Liver (tissue), 3 donors: ENCODE data around the gene USP37.

ENCODE experiments used
- ATF3 ChIP-seq: IDR thresholded peaks from 2 replicates; pipeline ENCODE4 v1.6.1; 2016; ENCODE audit warnings: antibody characterized with exemption
- CTCF ChIP-seq: fragments of 150-350 bp; IDR thresholded peaks from 2 replicates; pipeline ENCODE4 v1.5.1; 2017; ENCODE audit warnings: improper control_type of control experiment, low read depth, low read length; ENCODE audit not compliant: missing input control
- EGR1 ChIP-seq, 2 donors: IDR thresholded peaks; 2 replicates each; pipeline ENCODE4 v1.6.1; 2016 to 2018; ENCODE audit warnings: antibody characterized with exemption in 2 of 2, low read depth in 2 of 2
- FOXA1 ChIP-seq: IDR thresholded peaks from 2 replicates; pipeline ENCODE4 v1.6.1; 2016; ENCODE audit warnings: antibody characterized with exemption
- RAD21 ChIP-seq, 2 donors: IDR thresholded peaks; 2 replicates each; pipeline ENCODE4 v1.6.1; 2016; ENCODE audit warnings: antibody characterized with exemption in 2 of 2, mild to moderate bottlenecking in 2 of 2
- RXRA ChIP-seq, 2 donors: IDR thresholded peaks; 2 replicates each; pipeline ENCODE4 v1.6.1; 2017 to 2018; ENCODE audit warnings: antibody characterized with exemption in 2 of 2, mild to moderate bottlenecking in 1 of 2
- SP1 ChIP-seq: IDR thresholded peaks from 2 replicates; pipeline ENCODE4 v1.6.1; 2018; ENCODE audit warnings: antibody characterized with exemption, mild to moderate bottlenecking
- TAF1 ChIP-seq: conservative IDR thresholded peaks from 2 replicates; pipeline ENCODE4 v1.6.1; 2016; ENCODE audit warnings: antibody characterized with exemption, mild to moderate bottlenecking
- YY1 ChIP-seq: IDR thresholded peaks from 2 replicates; pipeline ENCODE4 v1.6.1; 2016; ENCODE audit warnings: antibody characterized with exemption, mild to moderate bottlenecking
- donor health status: healthy.
- donor health status: healthy.

GRCh38 chr2:218419630-218420216 is 148.4 kb downstream of the USP37 start:
- no peak for TF ChIP-seq ATF3
- TF ChIP-seq SP1: no peak
- no peak for TF ChIP-seq CTCF
- no peak for TF ChIP-seq FOXA1
- no peak for TF ChIP-seq RXRA (IDR thresholded peaks at IDR 0.05)
- TF ChIP-seq YY1: no peak
- TF ChIP-seq RAD21 (IDR thresholded peaks at IDR 0.05): no peak
- TF ChIP-seq EGR1 (IDR thresholded peaks at IDR 0.05; ENCODE audit: low read depth in 2 of 2): no peak
- TF ChIP-seq TAF1: no peak
